Smooth muscle cell (in vitro differentiated cells): ENCODE measurements around the gene GALNT1. TPM values are rescaled to one million over a fixed set of nuclear protein-coding genes. Genes with fewer than 3 reads are reported as not detected.

ENCODE experiments used
- DNase-seq: peaks from one replicate; lab custom pipeline; 2025; ENCODE audit not compliant: unreplicated experiment; lab: John Stamatoyannopoulos, UW
- H2AFZ ChIP-seq: fragments of 200-600 bp; sonication (generic); 2 replicates; pipeline ENCODE4 v1.6.0; 2016; ENCODE audit warnings: antibody characterized with exemption, low read depth, mild to moderate bottlenecking
- H3F3A ChIP-seq: fragments of 200-600 bp; sonication (generic); 2 replicates; pipeline ENCODE4 v1.6.0; 2017; ENCODE audit warnings: antibody characterized with exemption, low read depth
- H3K27ac ChIP-seq: fragments of 200-600 bp; sonication (generic); 2 replicates; pipeline ENCODE4 v1.5.1; 2016; ENCODE audit warnings: low read depth, mild to moderate bottlenecking
- H3K27me3 ChIP-seq: fragments of 200-600 bp; sonication (generic); 2 replicates; pipeline ENCODE4 v1.6.1; 2016; ENCODE audit warnings: low read depth, mild to moderate bottlenecking
- H3K36me3 ChIP-seq: fragments of 200-600 bp; sonication (generic); 2 replicates; pipeline ENCODE4 v1.5.1; 2016; ENCODE audit warnings: low read depth
- H3K4me1 ChIP-seq: fragments of 200-600 bp; sonication (generic); 2 replicates; pipeline ENCODE4 v1.5.1; 2016; ENCODE audit warnings: low read depth
- H3K4me2 ChIP-seq: fragments of 200-600 bp; sonication (generic); 2 replicates; pipeline ENCODE4 v1.6.0; 2016; ENCODE audit warnings: mild to moderate bottlenecking
- H3K4me3 ChIP-seq: fragments of 200-600 bp; sonication (generic); 2 replicates; pipeline ENCODE4 v1.5.1; 2016; ENCODE audit warnings: mild to moderate bottlenecking
- H3K79me2 ChIP-seq: fragments of 200-600 bp; sonication (generic); 2 replicates; pipeline ENCODE4 v1.6.0; 2016; ENCODE audit warnings: low read depth, mild to moderate bottlenecking
- H3K9ac ChIP-seq: fragments of 200-600 bp; sonication (generic); 2 replicates; pipeline ENCODE4 v1.6.0; 2016; ENCODE audit warnings: low read depth
- H3K9me3 ChIP-seq: fragments of 200-600 bp; sonication (generic); replicated peaks from 2 replicates; pipeline ENCODE4 v1.5.1; 2016; ENCODE audit warnings: low read depth
- H4K20me1 ChIP-seq: fragments of 200-600 bp; sonication (generic); 2 replicates; pipeline ENCODE4 v1.6.0; 2016; ENCODE audit warnings: low read depth
- WGBS: methylation state at CpG from one replicate; pipeline ENCODE4 v1.1.7; 2016; ENCODE audit warnings: low lambda C conversion rate; 5-methylcytosine and 5-hydroxymethylcytosine counted together
- polyA plus RNA-seq: library from polyadenylated mRNA; unstranded; fragments of >200 nt; fragmentation: Nextera tagmentation; extraction: Ambion mirVana; gene quantifications from 2 replicates; pipeline ENCODE4 v1.2.1, GENCODE V29; 2016
- total RNA-seq: library from RNA; depleted of rRNA; stranded (reverse); fragments of >200 nt; gene quantifications from 2 replicates; pipeline ENCODE4 v1.2.3, GENCODE V29; 2014
- TF ChIP-seq, protein P1 (sequence below): fragments of 200-600 bp; sonication (generic); IDR thresholded peaks from 2 replicates; pipeline ENCODE4 v1.5.1; 2017; ENCODE audit warnings: borderline replicate concordance, mild to moderate bottlenecking, antibody characterized with exemption; ENCODE audit not compliant: insufficient read depth, poor library complexity, severe bottlenecking

GALNT1 gene
- total RNA-seq (151 and 193 TPM in 2 replicates), polyA plus RNA-seq (195 and 217 TPM in 2 replicates)

DNA sequence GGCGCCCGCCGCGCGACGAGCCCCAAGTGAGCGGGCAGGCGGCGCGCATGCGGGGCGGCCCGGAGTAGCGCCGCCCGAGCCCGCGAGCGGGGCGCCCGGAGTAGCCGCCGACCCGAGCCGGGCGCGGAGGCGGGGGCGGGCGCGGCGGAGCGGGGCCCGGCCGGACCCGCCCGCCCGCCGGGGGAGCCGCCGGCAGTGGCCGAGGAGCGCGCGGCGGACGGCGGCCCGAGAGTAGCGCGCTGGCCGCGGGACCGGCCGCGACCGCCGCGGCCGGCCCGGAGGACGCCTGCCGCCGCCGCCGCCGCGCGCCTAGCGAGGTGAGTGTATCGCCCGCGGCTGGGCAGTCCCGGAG lies at the start of gene GALNT1:
TSS of gene GALNT1 (plus strand) at position 195 of the 352 bp plus-strand sequence. CDS start 72,923 bp downstream, outside the sequence.
- Histone ChIP-seq H3K27me3 (no peaks in the 10 kb centered on the region), H3K9ac (peak within 1 kb of the TSS; percentile 88), H3K4me2 (peak within 1 kb of the TSS; percentile 92), H3K79me2 (peaks cover 52% of the 10 kb centered on the region), H3K4me1 (peaks cover 16% of the 10 kb centered on the region), H2AFZ (peak within 1 kb of the TSS; percentile 96), H3K4me3 (peak within 1 kb of the TSS; percentile 89), H3K9me3 (no peaks in the 10 kb centered on the region), H3K27ac (peak within 1 kb of the TSS; percentile 73), H4K20me1 (peaks cover 30% of the 10 kb centered on the region), H3K36me3 (no peaks in the 10 kb centered on the region), H3F3A (peaks cover 11% of the 10 kb centered on the region)
- TF ChIP-seq, protein P1, sequence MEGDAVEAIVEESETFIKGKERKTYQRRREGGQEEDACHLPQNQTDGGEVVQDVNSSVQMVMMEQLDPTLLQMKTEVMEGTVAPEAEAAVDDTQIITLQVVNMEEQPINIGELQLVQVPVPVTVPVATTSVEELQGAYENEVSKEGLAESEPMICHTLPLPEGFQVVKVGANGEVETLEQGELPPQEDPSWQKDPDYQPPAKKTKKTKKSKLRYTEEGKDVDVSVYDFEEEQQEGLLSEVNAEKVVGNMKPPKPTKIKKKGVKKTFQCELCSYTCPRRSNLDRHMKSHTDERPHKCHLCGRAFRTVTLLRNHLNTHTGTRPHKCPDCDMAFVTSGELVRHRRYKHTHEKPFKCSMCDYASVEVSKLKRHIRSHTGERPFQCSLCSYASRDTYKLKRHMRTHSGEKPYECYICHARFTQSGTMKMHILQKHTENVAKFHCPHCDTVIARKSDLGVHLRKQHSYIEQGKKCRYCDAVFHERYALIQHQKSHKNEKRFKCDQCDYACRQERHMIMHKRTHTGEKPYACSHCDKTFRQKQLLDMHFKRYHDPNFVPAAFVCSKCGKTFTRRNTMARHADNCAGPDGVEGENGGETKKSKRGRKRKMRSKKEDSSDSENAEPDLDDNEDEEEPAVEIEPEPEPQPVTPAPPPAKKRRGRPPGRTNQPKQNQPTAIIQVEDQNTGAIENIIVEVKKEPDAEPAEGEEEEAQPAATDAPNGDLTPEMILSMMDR, result no peak
- DNase-seq, result no peak
- 7% methylated on average over 3 of the region's 74 CpGs for WGBS

DNA sequence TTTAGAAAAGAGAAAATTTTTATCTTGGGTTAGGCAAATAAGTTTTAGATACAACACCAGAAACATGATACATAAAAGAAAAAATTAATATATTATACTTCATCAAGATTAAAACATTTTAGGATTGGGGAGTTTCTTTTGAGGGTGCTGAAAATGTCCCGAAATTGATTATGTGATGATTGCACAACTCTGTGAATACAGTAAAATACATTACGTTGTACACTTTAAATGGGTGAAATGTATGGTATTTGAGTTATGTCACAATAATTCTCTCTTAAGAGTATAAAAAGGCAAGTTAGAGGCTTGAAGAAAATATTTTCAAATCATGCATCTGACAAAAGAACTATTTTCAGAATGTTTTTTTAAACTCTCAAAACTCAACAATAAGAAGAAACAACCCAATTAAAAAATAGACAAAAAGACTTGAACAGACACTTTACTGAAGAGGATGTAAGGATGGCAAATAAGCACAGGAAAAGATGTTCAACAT lies 47.6 kb upstream of the GALNT1 start:
- H3K27ac ChIP-seq, result no peak overlapping the region
- no peak overlapping the region for H3K4me3 ChIP-seq
- no peaks in the 10 kb centered on the region for H3K79me2 ChIP-seq
- 92% methylated on average over 2 of the region's 2 CpGs for whole genome bisulfite sequencing
- H3K4me1 ChIP-seq, result no peaks in the 10 kb centered on the region
- H4K20me1 ChIP-seq, result no peaks in the 10 kb centered on the region
- no peaks in the 10 kb centered on the region for H3F3A ChIP-seq
- no peak overlapping the region for H3K9ac ChIP-seq
- H3K4me2 ChIP-seq, result no peak overlapping the region
- no peak overlapping the region for H2AFZ ChIP-seq
- H3K9me3 ChIP-seq, result no peaks in the 10 kb centered on the region
- TF ChIP-seq, protein P1, result no peak
- no peak for DNase-seq
- H3K36me3 ChIP-seq, result no peaks in the 10 kb centered on the region
- no peaks in the 10 kb centered on the region for H3K27me3 ChIP-seq

DNA sequence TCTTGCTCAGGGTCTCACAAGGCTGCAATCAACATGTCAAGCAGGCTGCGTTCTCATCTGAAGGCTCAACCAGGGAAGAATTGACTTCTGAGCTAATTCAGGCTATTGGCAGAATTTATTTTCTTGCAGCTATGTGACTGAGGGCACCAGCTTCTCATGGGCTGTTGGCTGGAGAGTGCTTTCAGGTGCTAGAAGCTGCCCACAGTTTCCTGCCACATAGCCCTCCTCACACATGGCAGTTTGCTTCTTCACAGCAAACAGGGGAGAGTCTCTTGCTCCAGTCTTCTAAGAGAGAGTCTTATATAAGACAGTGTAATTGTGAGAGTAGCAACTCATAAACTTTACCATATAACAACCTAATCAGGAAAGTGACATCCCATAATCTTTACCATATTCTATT lies 46.2 kb upstream of the GALNT1 start:
- Histone ChIP-seq H3K4me1 (no peaks in the 10 kb centered on the region), H4K20me1 (no peaks in the 10 kb centered on the region), H3K79me2 (no peaks in the 10 kb centered on the region), H3K4me2 (no peak overlapping the region), H3K27me3 (no peaks in the 10 kb centered on the region), H3K27ac (no peak overlapping the region), H2AFZ (no peak overlapping the region), H3F3A (no peaks in the 10 kb centered on the region), H3K9ac (no peak overlapping the region), H3K4me3 (no peak overlapping the region), H3K36me3 (no peaks in the 10 kb centered on the region), H3K9me3 (no peaks in the 10 kb centered on the region)
- 92% methylated on average over 1 of the region's 1 CpG for WGBS
- DNase-seq, result no peak
- TF ChIP-seq, protein P1, result no peak

DNA sequence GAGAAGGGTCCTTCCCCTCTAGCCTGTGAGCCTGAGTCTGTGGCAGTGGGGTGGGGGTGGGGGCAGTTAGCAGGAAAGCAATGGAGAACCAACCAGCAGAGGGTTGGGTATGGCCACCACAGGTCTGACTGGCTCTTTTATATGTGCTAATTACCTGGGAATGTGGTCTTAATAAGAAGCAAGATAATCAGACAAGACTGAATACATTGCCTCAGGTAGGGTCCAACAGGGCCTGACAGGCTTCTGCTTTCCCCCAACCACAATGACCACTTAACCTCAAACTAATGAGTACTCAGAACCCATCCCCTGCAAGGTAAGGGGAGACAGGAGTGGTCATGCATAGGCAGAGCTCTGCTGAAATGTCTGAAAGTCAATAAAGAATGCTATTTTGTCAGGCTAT lies 39.2 kb upstream of the GALNT1 start:
- Histone ChIP-seq H3K27me3 (no peaks in the 10 kb centered on the region), H3K4me3 (no peak overlapping the region), H3K79me2 (no peaks in the 10 kb centered on the region), H4K20me1 (no peaks in the 10 kb centered on the region), H3K4me2 (no peak overlapping the region), H3K9me3 (no peaks in the 10 kb centered on the region), H2AFZ (no peak overlapping the region), H3K36me3 (no peaks in the 10 kb centered on the region), H3F3A (no peaks in the 10 kb centered on the region), H3K9ac (no peak overlapping the region), H3K4me1 (no peaks in the 10 kb centered on the region), H3K27ac (no peak overlapping the region)
- no peak for DNase-seq
- TF ChIP-seq, protein P1, result no peak
